HFF-Myc (cell line): ENCODE measurements around the gene AQP1.

Source experiments
- DNase-seq: peaks from one replicate; pipeline ENCODE4 v3.0.0-alpha.2; 2011; ENCODE audit warnings: low read depth; ENCODE audit errors: extremely low read depth
- H3K4me3 ChIP-seq: replicated peaks from 2 replicates; pipeline ENCODE4 v1.5.1; 2011; ENCODE audit warnings: low read depth, mild to moderate bottlenecking, control low read depth, low read length
- TF ChIP-seq, protein P1 (sequence below): IDR thresholded peaks from 2 replicates; pipeline ENCODE4 v1.5.1; 2012; ENCODE audit warnings: mild to moderate bottlenecking, low read depth, low read length, control low read depth; ENCODE audit errors: missing control alignments

AQP1 gene

DNA sequence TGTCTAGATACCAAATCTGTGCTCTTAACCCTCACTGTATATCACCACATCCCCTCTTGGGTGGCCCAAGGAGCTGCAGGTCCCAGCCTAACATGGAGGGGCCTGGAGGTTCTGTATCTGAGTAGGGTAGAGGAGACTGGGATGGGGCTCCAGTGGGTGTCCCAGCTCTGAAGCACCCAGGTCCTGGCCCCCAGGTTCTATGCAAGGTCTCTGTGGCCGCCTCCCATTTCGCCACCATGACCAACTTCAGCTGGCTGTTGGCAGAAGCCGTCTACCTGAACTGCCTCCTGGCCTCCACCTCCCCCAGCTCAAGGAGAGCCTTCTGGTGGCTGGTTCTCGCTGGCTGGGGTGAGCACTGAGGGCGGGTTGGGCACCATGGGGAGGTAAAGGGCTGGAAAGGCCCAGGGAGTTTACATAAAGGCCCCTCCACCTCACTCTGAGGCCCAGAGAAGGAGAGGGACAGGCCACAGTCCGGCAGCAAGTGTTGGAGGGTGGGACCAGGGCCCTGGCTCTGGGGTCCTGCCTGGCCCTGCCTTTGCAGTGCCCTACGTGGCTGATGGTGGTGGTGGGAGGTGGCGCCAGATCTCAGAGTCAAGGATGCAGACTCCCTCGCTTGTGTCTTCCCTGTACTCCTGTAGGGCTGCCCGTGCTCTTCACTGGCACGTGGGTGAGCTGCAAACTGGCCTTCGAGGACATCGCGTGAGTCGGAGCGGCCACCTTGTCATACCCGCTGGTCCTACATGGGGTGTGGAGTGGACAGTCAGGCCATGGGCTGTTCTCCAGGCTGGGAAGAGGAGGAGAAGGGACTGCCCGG, 62.3 kb downstream of the AQP1 start:
- H3K4me3 ChIP-seq: no peak overlapping the region
- no peak for DNase-seq
- TF ChIP-seq, protein P1, sequence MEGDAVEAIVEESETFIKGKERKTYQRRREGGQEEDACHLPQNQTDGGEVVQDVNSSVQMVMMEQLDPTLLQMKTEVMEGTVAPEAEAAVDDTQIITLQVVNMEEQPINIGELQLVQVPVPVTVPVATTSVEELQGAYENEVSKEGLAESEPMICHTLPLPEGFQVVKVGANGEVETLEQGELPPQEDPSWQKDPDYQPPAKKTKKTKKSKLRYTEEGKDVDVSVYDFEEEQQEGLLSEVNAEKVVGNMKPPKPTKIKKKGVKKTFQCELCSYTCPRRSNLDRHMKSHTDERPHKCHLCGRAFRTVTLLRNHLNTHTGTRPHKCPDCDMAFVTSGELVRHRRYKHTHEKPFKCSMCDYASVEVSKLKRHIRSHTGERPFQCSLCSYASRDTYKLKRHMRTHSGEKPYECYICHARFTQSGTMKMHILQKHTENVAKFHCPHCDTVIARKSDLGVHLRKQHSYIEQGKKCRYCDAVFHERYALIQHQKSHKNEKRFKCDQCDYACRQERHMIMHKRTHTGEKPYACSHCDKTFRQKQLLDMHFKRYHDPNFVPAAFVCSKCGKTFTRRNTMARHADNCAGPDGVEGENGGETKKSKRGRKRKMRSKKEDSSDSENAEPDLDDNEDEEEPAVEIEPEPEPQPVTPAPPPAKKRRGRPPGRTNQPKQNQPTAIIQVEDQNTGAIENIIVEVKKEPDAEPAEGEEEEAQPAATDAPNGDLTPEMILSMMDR: no peak

DNA sequence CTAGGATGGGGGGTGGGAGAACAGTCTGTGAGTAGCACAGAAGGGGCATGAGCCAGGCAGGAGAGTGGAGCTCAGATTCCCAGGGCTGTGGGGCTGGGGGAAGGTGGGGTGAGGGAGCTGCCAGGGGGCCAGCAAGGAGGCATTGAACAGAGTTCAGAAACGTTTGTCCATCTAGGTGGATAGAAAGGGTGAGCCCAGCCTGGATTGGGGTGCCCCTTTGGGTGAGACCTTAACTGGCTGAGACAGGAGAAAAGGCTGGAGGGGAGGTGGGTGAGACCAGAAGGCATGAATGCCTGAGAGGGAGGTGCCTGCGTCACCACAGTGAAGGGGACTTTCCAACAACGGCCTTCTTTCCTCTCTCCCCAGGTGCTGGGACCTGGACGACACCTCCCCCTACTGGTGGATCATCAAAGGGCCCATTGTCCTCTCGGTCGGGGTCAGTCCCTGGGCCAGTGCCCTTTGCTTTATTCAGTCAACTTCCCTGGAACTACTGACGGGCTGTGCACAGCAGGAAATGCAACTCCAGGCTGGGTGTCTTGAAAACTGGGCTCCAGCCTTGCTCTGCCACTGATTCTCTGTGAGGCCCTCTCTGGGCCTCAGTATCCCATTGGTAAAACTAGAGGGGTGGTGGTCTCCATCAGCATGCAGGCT, 63.1 kb downstream of the AQP1 start:
- H3K4me3 ChIP-seq: no peak overlapping the region
- TF ChIP-seq, protein P1: peak; percentile 81
- DNase-seq: peak; percentile 24
